ENCODE results near the gene FAM107B. TPM values are rescaled to one million over a fixed set of nuclear protein-coding genes. Genes with fewer than 3 reads are reported as not detected.
"Not testable (repeated sequence)": the region's sequence is repeated elsewhere in the genome, so short reads cannot be mapped to it uniquely, and the experiment has no call there.

Gene FAM107B
- total RNA-seq, 2 donors from 2014 or later, result 15.3 to 17.1 TPM

DNA sequence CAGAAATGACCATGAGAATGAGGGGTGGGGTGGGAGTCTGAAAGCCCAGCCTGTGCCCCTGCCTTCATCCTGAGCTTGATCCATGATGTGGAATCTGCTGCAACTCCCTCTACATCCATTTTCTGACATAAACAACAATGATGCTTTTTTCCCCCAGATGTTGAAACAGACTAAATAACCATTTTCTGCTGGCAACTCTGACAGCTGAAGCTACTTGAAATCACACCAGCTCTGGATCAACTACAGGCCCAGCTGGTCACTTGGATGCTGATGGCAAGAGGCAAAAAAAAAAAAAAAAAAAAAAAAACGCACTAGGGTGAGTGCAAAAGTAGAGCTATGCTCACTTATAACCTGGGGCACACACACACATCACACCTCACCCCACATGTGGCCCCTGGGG is 74.2 kb downstream of the FAM107B start:
- no peak for ATAC-seq

DNA sequence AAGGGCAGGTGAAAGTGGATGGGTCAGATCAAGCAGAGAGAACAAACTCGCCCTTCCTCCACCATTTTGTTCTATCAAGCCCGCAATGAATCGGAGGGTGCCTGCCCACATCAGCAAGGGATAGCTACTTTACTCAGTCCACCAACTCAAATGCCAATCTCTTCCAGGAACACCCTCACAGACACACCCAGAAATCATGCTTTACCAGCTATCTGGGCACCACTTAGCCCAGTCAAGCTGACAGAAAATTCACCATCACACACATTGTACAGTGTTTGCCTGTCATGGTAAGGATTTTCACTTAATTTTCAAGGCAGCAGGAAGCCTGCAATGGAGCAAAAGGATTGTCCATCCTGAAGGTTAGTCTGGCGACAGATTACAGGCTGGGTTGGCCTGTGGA is 75.2 kb downstream of the FAM107B start:
- no peak for ATAC-seq
- DNase-seq, result no peak
- intact Hi-C loops (cut with DNase I), result no loop called here

More for the DNA sequence above, 74.2 kb downstream of the FAM107B start:
- intact Hi-C loops (cut with DNase I), result no loop called here
- DNase-seq, result no peak

DNA sequence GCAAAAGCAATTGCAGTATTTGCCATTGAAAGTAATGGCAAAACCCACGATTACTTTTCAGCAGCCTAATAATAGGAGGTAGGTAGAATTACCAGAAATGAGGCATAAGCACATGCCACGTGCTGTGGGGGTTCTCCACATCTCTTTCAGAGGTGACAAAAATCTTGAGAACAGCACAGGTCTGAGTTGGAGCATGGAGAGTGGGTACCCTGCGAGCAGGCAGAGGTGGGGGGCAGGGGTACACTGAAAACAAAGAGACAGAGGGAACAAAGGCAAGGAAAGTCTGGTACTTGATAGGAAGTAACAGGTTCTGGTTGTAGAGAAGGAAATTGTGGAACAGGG is 75.9 kb downstream of the FAM107B start:
- ATAC-seq (no peak), DNase-seq (no peak)
- intact Hi-C loops (cut with DNase I), result no loop called here

DNA sequence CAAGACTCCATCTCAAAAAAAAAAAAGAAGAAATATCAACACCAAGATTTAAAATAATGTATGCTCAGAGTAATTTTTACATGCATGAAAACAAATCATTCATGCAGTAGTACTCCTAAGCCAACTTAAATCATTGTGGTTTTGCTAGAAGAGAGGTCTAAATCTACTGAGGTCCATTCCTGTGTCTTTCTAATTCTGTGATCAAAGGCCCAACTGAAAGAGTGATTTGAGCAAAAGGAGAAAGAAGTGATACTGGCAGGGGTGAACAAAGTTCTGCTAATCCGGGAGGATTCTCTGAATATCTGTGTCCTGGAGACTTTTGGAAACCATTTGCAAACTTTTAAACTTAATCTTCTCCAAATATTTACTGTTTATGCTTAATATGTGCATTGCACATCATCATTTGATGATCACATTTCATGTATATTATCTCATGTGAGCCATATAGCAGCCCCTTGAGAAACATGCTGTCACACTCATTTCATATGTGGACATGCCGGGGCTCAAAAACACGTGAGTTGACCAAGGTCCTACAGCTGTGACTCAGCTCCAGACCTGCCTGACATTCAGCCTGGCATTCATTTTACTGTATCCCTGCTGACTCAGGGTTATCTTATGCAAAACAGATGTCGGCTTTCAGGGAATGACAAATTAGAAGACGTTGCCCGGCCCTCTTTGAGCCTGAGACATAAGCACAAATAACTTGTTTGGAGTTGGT is 76.4 kb downstream of the FAM107B start:
- no peak for ATAC-seq
- intact Hi-C loops (cut with DNase I), result no loop called here
- DNase-seq, result no peak

DNA sequence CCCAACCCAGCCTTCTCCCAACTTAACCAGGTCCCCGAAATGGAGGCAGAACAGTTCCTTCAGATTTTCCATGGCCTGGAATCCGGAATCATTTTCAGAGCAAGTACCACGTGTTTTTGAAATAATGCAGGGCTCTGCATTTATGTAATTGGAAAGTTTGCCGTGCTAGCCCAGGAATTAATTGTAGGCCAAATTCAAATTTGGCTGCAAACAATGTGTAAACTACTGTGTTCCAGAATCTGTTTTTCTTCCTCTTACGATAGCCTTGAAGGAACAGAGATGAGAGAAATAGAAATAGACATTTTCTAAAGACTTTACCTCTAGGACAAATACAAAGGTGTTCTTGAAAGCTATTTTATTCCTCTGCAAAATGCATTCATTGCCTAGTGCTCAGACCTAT is 77.4 kb downstream of the FAM107B start:
- DNase-seq (no peak), ATAC-seq (peak in 1 of 2 donors; percentile 19)
- intact Hi-C loops (cut with DNase I), result no loop called here

DNA sequence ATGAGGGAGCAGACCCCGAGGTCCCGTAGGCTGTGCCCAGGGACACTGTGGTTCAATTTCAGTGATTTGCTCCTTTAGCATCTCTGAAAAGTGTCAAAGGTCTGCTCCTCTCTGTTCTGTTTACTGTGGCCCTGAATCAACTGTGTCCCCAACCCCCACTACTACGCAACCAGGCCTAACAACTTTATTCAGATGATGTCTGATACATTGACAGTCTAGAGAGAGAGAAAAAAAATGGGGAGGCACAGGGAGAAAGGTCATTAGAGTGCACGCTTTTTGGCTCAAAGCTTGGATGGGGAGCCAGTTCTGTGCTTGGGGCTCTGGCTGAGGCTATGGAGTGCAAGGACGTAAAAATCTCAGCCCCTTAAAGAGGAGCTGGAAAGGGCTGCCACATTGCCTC is 77.9 kb downstream of the FAM107B start:
- intact Hi-C loops (cut with DNase I), result no loop called here
- DNase-seq, result no peak
- peak in 1 of 2 donors; percentile 68 for ATAC-seq

DNA sequence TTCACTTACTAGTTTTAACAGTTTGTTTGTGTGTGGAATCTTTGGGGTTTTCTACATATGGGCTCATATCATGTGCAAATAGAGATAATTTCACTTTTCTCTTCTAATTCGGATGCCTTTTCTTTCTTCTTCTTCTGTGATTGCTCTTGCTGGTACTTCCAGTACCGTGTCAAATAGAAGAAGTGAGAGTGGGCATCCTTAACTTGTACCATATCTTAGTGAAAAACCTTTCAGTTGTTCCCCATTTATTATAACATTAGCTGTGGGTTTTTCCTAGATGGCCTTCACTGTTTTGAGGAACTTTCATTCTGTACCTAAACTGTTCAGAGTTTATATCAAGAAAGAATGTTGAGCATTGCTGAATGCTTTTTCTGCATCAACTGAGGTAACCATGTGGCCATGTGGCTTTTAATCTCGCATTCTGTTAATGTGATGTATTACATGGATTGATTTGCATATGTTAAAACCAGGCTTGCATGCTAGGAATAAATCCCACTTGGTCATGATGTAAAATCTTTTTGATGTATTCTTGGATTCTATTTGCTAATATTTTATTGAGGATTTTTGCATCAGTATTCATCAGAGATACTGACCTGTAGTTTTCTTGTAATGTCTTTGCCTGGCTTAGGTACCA is 78.7 kb downstream of the FAM107B start:
- ATAC-seq (no peak), DNase-seq (no peak)
- intact Hi-C loops (cut with DNase I), result no loop called here

DNA sequence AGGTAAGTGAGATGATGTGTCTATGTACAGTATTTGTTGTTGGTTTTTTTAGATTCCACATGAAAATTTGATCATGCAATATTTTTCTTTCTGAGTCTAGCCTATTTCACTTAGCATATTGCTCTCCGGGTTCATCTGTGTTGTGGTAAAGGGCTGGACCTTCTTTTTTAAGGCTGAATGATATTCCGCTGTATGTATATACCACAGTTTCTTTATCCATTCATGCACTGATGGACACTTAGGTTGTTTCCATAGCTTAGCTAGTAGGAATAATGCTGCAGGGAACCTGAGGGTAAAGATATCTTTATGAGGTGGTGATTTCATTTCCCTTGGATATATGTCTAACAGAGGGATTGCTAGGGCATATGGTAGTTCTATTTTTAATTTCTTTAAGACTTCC is 80.8 kb downstream of the FAM107B start:
- DNase-seq, result no peak
- no peak for ATAC-seq
- intact Hi-C loops (cut with DNase I), result no loop called here

DNA sequence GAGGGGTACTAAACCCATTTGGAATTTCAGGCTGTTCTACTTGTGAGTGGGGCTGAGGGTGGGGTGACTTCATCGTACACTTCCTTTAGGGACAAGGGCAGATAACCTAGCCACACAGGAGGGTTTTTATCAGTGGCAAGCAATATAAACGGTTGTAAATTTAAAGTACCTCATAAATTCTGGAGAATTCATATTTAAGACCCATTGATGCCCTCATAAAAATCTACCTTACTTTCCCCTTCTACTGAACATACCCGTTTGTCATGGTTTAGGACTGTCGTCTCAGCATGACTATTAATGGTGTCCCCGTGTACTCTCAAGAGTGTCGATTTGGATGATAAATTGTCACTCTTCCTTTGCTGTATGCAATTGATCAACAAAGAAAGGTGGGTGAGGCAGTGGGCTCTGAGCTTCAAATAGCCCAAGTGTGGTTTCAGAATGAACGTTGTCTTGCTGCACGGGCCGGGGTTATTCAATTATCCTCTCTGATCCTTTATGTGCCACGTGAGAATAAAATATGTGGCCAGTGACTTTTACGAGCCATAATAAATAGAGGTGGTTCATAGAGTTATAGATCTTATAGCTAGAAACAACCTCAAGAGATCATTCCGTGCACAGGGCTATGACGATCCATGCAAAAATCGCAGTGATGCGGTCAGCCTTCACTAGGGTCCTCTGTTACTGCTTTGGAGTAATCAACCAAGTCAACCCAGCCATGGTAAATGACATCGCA is 82.2 kb downstream of the FAM107B start:
- ATAC-seq, result no peak
- DNase-seq, result no peak
- intact Hi-C loops (cut with DNase I), result no loop called here

DNA sequence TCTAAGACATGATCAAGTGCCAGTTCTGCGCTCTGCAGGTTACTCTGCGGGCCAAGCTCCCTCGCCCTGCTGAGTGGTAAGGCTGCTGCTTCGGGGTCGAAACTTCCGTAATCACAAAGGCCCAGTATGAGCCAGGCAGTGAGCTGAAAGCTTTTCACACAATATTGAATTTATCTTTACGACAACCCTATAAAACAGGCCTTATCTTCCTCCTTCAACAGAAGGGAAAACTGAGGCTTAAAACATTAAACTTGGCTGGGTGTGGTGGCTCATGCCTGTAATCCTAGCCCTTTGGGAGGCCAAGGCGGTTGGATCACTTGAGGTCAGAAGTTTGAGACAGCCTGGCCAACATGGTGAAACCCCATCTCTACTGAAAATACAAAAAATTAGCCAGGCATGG is 83.3 kb downstream of the FAM107B start:
- DNase-seq (no peak), ATAC-seq (no peak)
- intact Hi-C loops (cut with DNase I), result no loop called here

DNA sequence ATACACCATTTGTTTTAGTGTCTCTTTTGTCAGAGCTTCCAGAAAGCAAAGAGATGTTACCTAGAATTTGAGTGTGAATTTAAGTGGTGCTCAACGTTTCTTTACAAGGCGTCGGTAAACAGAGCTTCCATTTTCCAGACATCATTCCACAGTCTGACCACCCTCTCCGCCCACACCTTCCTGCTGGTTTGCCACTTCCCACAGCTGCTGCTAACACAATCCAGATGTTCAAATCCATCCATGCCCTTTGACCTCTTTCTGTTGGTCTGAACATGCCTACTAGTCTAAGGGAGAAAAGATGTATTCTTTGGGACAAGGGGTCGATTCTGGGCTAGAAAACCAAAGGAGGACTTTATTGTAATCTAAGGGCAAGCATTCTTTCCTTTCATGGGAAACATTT is 86.1 kb downstream of the FAM107B start:
- DNase-seq, result no peak
- peak in 1 of 2 donors; percentile 71 for ATAC-seq
- intact Hi-C loops (cut with DNase I), result no loop called here

DNA sequence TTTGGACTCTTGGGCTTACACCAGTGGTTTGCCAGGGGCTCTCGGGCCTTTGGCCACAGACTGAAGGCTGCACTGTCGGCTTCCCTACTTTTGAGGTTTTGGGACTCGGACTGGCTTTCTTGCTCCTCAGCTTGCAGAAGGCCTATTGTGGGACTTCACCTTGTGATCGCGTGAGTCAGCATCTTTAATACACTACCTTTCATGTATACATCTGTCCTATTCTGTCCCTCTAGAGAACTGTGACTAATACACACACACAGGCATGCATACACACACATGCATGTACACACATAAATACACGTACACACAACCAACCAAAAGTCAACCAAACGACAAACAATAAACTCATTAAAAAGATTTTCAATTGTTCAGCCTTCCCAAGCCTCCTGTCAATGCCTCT is 86.5 kb downstream of the FAM107B start:
- ATAC-seq; intact Hi-C loops (cut with DNase I); DNase-seq: not testable (repeated sequence)

DNA sequence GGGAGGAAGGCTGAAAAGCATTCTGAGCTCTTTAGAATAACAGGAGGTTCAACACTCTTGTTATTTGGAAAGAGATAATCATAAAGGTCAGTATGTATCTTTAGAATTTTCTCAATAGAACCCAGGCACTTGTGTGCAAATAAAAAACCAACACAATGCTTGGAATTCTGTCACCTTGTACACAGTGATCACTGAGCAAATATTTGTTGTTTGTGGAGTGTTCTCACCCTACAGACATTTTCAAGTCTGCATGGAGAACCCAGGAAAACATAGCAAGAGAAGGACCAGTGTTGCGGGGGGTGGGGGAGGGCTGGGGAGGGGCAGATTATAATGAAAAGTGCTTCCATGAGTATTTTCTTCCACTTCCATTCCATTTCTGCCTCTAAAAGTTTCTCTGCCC is 87.4 kb downstream of the FAM107B start:
- DNase-seq (no peak), ATAC-seq (no peak)
- intact Hi-C loops (cut with DNase I), result no loop called here

DNA sequence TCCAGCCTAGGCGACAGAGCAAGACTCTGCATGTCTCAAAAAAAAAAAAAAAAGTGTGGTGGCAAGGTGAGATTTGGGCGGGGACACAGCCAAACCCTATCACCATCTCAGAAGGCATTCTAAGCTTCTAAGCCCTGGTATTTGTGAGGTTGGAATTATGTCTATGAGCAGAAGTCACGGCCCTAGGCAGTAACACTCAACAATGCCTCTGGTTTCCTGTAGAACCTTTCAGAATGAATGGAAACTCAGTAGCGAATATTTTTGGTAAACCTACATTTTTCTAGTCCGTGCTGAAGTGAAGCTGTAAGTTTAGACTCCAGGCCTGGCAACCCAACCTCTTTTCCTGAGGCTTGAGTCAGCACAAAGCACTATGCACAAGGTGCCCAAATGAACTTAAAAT is 88.3 kb downstream of the FAM107B start:
- no peak for ATAC-seq
- DNase-seq, result no peak
- intact Hi-C loops (cut with DNase I), result no loop called here

DNA sequence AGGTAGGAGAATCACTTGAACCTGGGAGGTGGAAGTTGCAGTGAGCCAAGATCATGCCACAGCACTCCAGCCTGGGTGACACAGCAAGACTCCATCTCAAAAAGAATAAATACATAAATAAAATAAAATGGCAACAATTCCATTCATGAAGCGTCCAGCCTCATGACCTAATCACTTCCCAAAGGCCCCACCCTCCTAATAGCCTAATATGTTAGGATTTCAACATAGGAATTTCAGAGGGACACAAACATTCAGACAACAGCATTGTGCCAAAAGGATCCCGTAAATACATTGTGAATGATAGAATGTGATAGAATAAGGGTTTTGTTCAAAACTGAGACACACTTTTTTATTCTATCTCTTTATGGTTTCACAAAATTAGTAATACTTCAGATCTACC is 90.3 kb downstream of the FAM107B start:
- DNase-seq (no peak), ATAC-seq (no peak)
- intact Hi-C loops (cut with DNase I), result no loop called here

DNA sequence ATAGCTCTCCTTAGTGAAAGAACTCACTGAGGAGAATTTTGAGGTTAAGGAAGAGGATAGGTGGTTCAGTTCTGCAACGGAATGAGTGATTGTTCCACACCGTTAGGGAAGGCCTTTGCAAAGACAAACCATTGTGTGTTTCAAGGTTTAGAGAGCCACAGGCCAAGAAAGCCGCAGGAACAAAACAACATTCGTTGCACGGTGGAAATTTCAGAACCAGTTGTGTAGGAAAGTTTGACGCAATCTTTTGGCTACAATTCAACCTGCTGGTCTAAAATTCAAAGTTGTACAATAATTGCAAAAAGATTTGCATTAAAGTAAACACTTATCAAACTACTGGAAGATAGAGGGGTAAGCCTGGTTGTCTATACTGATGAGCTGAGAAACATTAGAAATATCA is 91.4 kb downstream of the FAM107B start:
- DNase-seq (no peak), ATAC-seq (no peak)
- intact Hi-C loops (cut with DNase I), result no loop called here

DNA sequence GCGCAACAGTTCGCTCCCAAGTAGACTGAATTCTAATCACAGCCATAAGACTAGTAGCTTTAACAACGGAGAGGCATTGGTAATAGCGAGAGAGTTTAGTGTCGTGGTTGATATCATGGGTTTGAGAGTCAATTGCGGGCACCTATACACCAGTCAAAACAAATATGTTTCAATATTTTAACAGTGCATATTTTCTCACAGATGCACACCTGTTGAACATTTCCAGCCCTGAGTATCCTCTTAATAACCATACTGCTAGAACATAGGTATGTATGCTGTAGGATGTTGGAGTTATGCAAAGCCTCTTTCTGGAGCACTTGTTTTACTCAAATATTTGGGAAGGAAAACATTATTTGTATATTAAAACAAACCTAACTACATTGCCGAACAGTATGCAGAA is 92.9 kb downstream of the FAM107B start:
- intact Hi-C loops (cut with DNase I), result no loop called here
- ATAC-seq (no peak), DNase-seq (no peak)

DNA sequence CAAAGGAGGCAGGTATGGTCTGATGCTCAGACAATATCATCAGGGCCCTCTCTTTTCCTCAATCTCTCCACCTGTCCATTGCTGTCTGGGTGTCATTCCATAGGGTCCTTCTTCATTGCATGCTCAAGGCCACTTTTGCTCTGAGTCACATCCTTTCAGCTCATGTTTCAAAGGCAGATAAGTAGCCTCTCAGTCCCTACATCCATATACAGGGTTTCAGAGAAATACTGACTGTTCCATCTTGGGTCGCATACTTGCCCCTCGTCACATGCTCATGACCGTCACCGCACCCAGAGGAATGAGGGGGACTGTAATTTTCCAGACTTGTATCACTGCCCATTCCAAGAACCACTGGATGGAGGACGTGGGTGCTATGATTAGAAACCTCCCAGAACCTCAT is 93.4 kb downstream of the FAM107B start:
- intact Hi-C loops (cut with DNase I), result no loop called here
- no peak for ATAC-seq
- DNase-seq, result no peak

DNA sequence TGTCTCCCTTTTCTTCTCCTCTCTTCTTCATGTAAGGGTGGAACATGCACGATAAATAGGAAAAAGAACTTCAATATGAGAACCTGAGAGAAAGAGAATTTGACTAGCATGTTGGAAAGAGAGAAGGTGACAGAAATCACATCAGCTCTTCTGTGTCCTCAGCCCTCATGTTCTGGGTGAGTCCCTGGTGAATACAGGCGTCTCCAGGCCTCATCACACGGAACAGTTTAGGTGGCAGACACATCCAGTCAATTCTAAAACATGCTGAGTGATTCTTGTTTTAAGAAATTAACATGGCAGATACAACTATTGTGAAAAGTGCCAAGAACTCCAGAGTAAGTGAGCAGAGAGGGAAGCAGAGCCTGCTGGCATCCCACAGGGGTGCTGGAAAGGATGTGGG is 96.1 kb downstream of the FAM107B start:
- ATAC-seq (no peak), DNase-seq (no peak)
- intact Hi-C loops (cut with DNase I), result no loop called here

DNA sequence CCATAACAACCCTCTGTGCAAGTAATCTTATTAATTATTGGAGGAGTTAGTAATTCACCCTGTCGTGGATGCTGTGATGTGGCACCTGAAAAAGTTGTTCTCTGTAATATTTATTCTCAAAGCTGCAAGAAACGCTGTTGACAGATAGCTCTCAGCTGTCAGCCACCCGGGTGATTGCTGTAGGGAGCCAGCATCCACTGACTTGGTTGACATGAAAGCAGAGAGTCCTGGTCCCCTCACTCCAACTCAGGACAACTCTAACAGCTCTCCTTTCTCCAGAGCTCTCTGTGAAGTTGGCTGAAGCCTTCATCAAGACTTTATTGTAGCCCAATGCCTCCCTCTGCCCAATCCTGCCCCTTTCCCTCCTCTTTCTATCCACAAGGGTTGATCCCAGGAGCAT is 98.0 kb downstream of the FAM107B start:
- intact Hi-C loops (cut with DNase I), result no loop called here
- no peak for DNase-seq
- no peak for ATAC-seq
